Measurements from ENCODE around the gene MSL3B.

The MSL3B gene

GRCh38 chr2:233833345-233833744, 34.8 kb downstream of the MSL3B start:
- DNase-seq (ENCODE audit: low read depth in 2 of 2), result no peak

- DNase-seq (ENCODE audit: low read depth in 2 of 2), result no peak
Observed at GRCh38 chr2:233832869-233833311, 35.3 kb downstream of the MSL3B start.

DNA sequence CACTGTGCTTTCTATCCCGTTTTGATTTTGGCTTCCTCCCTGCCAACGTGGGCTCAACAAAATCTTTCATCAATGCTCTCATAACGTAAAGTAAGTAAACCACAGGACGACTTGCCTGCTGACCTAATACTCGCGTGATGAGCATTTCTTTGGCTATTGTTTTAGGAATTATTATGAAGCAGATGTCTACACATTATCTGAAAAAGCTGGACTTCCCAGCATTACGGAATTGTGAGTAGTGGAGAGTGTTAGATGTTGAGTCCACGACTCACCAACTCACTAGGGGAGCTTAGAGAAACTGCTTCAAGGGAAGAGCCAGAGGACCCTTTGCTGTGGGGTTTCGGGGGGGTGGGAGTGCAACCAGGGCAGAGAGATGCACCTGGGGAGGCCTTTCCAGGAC, 35.8 kb downstream of the MSL3B start:
- no peak for DNase-seq (ENCODE audit: low read depth in 2 of 2)

GRCh38 chr2:233831861-233832260, 36.3 kb downstream of the MSL3B start:
- DNase-seq (ENCODE audit: low read depth in 2 of 2), result no peak

DNA sequence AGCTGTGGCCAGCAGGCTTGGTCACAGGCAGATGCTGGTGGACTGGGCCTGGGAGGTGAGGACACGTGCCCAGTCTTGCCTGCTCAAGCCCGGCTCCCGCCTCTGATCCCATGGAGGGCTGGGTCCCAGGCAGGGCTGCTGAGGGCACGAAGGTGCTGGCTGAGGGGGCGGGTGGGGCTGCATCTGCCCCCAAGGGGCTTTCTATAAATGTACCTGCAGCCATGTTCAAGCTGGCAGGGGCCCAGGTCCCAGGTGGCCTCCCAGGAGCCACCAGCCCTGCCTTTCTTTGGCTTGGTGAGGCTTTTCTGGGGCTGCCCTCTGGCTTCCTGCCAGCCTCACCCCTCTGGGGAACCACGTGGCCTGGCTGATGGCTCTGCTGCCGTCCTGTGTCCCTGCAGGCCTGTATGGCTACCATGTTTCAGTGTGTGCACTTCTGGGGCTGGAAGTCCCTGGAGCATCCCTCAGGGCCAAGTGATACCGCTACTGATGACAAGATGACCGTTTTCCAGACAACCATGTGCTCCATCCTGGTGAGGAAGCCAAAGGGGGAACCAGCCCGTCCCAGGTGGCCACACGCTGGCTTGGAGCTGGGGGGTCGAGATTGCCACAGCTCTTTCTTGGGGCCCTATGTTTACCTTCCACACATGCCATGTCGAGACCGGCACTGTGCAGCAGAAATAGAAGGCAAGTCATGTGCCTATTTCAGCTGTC, 37.0 kb downstream of the MSL3B start:
- DNase-seq (ENCODE audit: low read depth in 2 of 2), result no peak

DNA sequence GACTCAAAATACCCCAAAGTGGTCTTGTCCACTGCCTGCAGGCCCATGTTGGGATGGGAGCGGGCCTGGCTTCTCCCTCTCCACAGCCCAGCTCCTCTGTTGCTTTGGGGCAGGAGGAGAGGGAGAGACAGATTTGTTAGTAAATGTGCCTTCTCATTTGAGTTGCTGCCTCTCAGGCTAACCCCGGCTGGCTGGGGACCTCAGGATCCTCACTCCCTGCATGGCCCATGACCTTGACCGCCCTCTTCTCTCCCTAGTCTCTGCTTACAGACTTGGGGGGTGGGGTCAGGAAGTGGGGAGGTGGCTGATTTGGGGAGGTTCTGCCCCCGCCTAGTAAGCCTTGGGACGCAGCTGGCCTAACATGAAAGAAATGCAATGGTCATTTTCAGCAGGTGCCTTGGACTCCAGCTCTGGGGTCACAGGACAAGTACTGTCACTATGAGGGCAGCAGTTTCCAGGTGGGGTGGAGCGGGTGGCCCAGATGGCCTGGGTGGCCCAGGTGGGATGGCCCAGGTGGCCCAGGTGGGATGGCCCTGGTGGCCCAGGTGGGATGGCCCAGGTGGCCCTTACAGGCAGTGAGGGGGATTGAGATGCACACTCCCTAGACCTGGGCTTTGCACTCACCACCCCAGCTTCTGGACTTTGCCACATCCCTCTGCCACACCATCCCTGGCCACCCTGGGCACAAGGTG, 37.9 kb downstream of the MSL3B start:
- DNase-seq (ENCODE audit: low read depth in 2 of 2), result no peak

DNA sequence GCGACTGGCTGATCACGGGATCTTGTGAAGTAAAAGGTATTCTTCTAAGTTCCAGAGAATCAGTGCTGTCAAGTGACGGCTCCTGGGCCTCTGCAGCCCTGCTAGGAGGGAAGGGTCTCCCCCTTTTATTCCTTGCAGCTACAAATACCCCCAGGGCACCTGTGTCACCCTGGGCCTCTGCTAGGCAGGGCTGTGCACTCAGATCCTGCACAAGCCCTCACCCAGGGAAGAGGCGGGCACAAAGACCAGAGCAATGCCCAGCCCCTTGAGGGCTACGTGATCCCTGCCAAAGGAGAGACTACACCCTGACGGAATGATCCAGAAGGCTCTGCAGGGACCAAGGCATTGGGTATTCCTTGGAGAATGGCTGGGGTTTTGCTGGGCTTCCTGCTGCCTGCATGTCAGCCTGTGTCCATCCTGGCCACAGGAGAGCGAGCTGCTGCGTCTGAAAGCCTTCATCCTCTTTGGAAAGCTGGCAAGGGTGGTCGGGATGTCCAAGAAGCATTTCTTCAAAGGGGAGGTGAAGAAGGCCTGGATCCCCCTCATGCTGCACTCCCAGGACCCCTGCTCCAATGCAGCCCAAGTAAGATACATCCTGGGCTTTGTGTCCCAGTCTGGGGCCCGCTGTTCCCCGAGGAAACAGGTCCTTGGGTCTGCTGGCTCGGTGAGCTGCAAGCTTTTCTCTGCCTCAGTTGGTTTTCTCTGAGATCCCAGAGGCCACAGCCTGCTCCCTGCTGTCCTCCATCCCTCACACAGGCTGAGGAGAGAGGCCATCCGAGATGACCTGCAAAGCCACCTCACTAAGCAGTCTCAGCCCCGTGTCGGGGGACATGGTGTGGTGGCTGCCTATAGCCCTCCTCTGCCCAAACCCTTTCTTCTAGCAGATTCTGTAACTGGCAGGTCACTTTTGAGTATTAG, 38.7 kb downstream of the MSL3B start:
- DNase-seq (ENCODE audit: low read depth in 2 of 2), result no peak

DNA sequence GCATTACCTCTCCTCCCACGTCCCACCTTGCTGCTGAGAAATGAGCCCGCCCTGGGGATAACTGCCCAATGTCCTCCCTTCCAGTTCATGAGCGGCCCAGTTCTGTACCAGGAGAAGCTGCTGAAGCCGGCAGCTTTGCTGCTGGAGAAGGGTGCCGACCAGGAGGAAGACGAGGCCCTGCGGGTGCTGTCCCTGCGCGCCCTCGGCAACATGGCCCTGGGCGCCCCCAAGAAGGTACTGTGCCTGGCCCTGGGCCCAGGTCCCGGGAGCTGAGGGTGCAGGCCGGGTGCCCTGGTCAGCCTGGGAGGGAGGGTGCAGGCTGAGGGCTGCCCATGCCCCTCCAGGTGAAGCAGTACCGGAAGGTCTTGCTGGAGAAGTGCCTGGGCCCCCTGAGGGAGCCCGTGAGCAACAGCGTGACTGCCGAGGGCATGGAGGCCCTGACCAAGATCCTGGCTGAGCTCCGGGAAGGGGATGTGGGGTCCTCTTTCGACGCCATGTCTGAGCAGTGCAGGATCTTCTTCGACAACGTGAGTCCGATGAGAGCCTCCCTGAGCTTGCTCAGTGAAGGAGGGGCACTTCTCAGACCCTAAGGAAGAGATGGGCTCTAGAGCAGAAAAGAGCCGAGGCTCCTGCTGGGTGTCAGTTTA, 39.5 kb downstream of the MSL3B start:
- DNase-seq (ENCODE audit: low read depth in 2 of 2), result no peak

- no peak for DNase-seq (ENCODE audit: low read depth in 2 of 2)
Observed at GRCh38 chr2:233824373-233824772, 43.8 kb downstream of the MSL3B start.

- DNase-seq (ENCODE audit: low read depth in 2 of 2), result no peak
Observed at GRCh38 chr2:233823731-233824121, 44.5 kb downstream of the MSL3B start.

DNA sequence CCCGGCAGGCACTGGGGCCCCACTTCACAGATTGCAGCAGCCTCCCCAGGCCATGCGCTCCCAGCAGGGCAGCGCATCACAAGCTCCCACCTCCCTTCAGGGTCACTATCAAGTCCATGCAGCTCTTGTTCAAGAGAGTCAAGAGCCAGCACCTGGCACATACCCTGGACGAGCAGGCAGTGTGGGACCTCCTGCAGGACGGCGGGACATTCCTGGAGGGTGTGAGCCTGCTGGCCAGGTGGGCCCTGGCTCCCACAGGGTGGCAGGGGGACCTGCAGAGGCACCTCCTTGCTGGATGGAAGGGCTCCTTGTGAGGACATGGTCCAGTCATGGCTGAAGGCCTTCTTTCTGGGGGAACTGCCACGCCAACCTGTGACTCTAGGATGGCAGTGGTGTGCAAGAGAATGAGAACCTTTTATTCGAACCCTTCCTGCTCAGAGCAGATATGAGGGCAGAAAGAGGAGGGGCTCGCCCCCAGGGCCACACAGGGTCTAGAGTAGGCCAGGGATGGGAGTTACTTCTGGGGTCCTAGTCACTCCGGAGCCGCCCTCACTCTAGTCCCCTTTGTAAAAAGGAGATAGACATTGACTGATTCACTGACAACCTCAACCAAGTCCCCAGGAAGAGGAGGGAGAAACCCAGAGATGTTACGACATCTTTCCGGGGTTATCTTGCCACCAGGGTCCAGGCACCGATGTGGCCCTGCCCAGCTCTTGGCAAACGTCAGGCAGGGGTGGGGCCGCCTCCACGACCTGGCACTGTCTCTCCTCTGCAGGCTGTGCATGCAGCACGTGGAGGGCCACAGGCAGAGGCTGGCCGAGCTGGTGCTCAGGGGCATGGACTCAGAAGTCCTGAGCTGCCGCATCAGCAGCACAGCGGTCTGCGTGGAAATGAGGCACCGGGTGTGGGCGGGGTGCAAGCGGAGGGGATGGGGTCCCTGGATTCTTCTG, 45.1 kb downstream of the MSL3B start:
- DNase-seq (ENCODE audit: low read depth in 2 of 2), result no peak

GRCh38 chr2:233822101-233822771, 46.0 kb downstream of the MSL3B start:
- no peak for DNase-seq (ENCODE audit: low read depth in 2 of 2)

GRCh38 chr2:233821709-233822100, 46.5 kb downstream of the MSL3B start:
- DNase-seq (ENCODE audit: low read depth in 2 of 2), result no peak

DNA sequence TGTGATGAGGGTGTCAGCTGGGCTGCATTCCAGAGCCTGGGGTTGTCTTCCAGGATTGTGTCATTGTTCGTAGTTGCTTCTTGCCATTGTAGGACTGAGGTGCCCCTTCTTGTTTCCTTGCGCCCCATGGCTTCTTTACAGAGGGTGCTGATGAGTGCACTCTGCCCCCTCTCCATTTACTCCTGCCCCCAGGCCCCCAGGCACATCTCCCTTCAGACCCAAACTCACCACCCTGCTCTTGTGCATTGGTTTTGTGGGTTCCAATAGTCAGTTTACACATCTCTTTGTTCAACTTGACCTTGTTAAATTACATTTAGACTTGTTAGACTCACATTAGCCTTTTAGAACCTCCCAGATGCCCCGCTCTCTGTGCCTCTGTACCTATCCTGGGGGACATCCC, 47.0 kb downstream of the MSL3B start:
- DNase-seq (ENCODE audit: low read depth in 2 of 2), result no peak

DNA sequence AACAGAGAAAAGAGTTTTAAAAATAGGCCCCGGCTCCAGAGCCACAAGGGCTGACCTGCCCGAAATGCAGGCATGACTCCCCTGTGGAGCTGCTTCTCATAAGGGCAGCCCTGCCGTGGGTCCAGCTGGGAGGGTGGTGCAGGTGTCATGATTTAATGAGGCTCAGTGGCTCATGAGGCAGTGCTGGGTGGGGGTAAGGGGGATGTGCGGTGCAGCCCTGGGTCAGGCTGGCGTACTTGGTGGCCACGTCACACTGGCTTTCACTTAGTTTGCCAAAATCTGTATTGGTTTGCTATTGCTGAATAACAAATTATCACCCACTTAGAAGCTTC, 47.4 kb downstream of the MSL3B start:
- DNase-seq (ENCODE audit: low read depth in 2 of 2), result no peak

- DNase-seq (ENCODE audit: low read depth in 2 of 2), result no peak
Observed at GRCh38 chr2:233819884-233820773, 48.1 kb downstream of the MSL3B start.

DNA sequence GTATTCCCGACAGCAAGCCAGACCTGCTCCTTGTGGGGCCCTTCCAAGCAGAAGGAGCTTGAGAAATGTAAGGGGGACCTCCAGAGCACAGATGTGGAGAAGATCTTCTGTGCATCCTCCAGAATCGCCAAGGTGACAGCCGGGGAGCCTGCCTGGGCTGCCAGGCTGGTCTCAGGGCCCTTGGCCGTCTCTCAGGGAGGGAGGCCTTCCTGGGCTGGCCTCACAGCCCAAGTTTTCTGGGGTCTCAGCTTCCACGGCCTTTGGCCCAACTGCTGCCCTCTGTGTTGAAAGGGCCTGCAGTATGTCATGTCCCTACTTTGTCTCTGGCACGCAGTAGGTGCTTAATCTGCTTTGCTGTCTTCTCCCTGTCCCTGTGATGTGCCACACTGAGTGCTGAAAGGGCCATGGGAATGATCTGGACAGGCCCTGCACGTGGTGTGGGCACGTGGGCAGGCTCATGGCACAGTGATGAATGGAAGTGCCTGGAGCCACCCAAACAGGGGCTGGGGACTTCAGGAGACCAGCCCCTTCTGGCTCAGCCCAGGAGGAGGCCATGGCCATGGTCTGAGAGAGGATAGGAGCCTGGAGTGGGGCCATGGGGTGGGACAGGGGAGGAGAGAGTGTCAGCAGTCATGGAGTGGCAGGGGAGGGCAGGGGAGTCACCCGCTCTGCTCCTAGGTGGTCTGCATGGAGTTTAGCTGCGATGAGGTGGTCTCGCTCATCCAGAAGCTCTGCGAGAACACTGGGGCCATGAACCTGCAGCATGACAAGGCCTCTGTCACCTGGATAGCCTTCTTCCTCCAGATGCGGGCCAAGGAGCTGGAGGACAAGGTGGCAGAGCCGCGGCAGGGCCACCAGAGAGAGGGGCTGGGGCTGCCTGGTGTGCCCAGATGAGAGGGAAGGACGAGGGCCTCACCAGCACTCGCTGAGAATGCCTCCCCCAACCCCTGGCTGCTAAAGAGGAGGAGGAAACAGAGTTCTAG, 49.3 kb downstream of the MSL3B start:
- no peak for DNase-seq (ENCODE audit: low read depth in 2 of 2)

DNA sequence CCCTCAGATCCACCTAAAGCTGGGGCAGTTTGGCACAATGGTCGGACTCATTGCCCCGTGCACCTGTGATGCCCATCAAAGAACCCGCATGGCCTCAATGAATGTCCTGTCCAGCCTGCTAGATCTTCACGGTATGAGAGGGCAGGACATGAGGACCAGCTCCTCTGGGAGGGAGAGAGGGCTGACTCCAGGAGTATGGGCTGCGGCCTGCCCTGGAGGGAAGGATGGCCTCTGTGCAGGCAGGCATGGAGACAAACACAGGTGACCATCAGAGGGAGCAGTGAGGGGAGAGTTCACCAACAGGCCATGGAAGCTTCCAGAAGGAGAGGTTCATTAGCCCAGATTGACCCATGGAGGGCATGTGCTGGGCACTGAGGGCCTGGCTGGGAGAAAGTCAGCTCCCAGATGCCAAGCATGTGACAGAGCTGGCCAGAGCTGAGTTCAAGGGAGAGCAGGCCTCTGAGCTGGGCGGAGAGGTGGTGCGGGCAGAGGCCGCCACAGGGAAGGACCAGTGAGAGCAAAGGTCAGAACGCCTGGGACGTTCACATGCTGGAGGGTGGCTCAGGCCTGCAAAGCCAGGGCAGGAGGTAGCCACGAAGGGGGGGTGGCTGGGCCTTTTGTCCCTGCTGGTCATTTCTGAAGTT, 50.1 kb downstream of the MSL3B start:
- DNase-seq (ENCODE audit: low read depth in 2 of 2), result no peak

Data from stimulated activated CD8-positive, alpha-beta memory T cell treated with anti-CD3 and anti-CD28 coated beads, Interleukin-7, amount 100 ng/mL, for 4 hours (primary cell).